ENCODE data around the gene PARVB. TPM values are rescaled to one million over a fixed set of nuclear protein-coding genes. Genes with fewer than 3 reads are reported as not detected.

The PARVB gene
- total RNA-seq, 4 donors from 2014 or later, result 32.1 to 61.9 (median 41.9) TPM

- Histone ChIP-seq H3K27me3 (no peaks in the 10 kb centered on the region), H3K4me1 (peaks cover 0 to 10% (median 0%) of the 10 kb centered on the region in 3 donors), H3K36me3 (peaks cover 0 to 90% of the 10 kb centered on the region in 2 donors), H3K9me3 (no peaks in the 10 kb centered on the region), H3K4me3 (peak overlapping the region in 1 of 2 donors; percentile 18), H3K27ac (peak overlapping the region in 1 of 4 donors; percentile 5)
- 63% methylated on average over 2 of the region's 10 CpGs; no CpG with 5 or more reads in 1 of the 2 donors for WGBS, 2 donors (ENCODE audit: low coverage in 1 of 2)
- no peak for ATAC-seq
- TF ChIP-seq EP300 (IDR thresholded peaks at IDR 0.05) (no peak), POLR2A (IDR thresholded peaks at IDR 0.05) (no peak), CTCF (IDR thresholded peaks at IDR 0.05) (no peak), POLR2AphosphoS5 (IDR thresholded peaks at IDR 0.05) (no peak)
Measured at GRCh38 chr22:43995798-43996169, 28.3 kb upstream of the PARVB start.

- Histone ChIP-seq H3K9me3 (no peaks in the 10 kb centered on the region), H3K4me1 (peaks cover 0 to 10% (median 0%) of the 10 kb centered on the region in 3 donors), H3K27me3 (no peaks in the 10 kb centered on the region), H3K27ac (peak overlapping the region in 1 of 4 donors; percentile 5), H3K36me3 (peaks cover 0 to 84% of the 10 kb centered on the region in 2 donors), H3K4me3 (peak overlapping the region in 1 of 2 donors; percentile 18)
- TF ChIP-seq POLR2AphosphoS5 (IDR thresholded peaks at IDR 0.05), result no peak
- TF ChIP-seq CTCF (IDR thresholded peaks at IDR 0.05), result no peak
- no peak for TF ChIP-seq EP300 (IDR thresholded peaks at IDR 0.05)
- no peak for TF ChIP-seq POLR2A (IDR thresholded peaks at IDR 0.05)
- ATAC-seq, result no peak
- 92 to 95% methylated on average over 6 to 12 of the region's 45 CpGs for WGBS, 2 donors (ENCODE audit: low coverage in 1 of 2)
Measured at GRCh38 chr22:43996170-43996980, 27.7 kb upstream of the PARVB start.

- H3K4me3 ChIP-seq, result no peak overlapping the region
- peaks cover 0 to 10% (median 0%) of the 10 kb centered on the region in 3 donors for H3K4me1 ChIP-seq
- no peak for ATAC-seq
- no peaks in the 10 kb centered on the region for H3K27me3 ChIP-seq
- H3K9me3 ChIP-seq, result no peaks in the 10 kb centered on the region
- TF ChIP-seq CTCF (IDR thresholded peaks at IDR 0.05), result no peak
- no peak for TF ChIP-seq POLR2AphosphoS5 (IDR thresholded peaks at IDR 0.05)
- TF ChIP-seq EP300 (IDR thresholded peaks at IDR 0.05), result no peak
- TF ChIP-seq POLR2A (IDR thresholded peaks at IDR 0.05), result no peak
- H3K36me3 ChIP-seq, result peaks cover 0 to 79% of the 10 kb centered on the region in 2 donors
- H3K27ac ChIP-seq, result no peak overlapping the region
- 67 to 93% methylated on average over 5 of the region's 8 CpGs for WGBS, 2 donors (ENCODE audit: low coverage in 1 of 2)
Measured at GRCh38 chr22:43996981-43997265, 27.2 kb upstream of the PARVB start.

- Histone ChIP-seq H3K27me3 (no peaks in the 10 kb centered on the region), H3K36me3 (peaks cover 0 to 63% of the 10 kb centered on the region in 2 donors), H3K27ac (no peak overlapping the region), H3K4me1 (no peaks in the 10 kb centered on the region), H3K9me3 (no peaks in the 10 kb centered on the region), H3K4me3 (no peak overlapping the region)
- WGBS, 2 donors (ENCODE audit: low coverage in 1 of 2), result 75 to 80% methylated on average over 10 to 14 of the region's 15 CpGs
- no peak for TF ChIP-seq POLR2A (IDR thresholded peaks at IDR 0.05)
- TF ChIP-seq POLR2AphosphoS5 (IDR thresholded peaks at IDR 0.05), result no peak
- no peak for TF ChIP-seq CTCF (IDR thresholded peaks at IDR 0.05)
- TF ChIP-seq EP300 (IDR thresholded peaks at IDR 0.05), result no peak
- ATAC-seq, result no peak
Measured at GRCh38 chr22:43998679-43999264, 25.3 kb upstream of the PARVB start.

GRCh38 chr22:43999378-43999777, 24.7 kb upstream of the PARVB start:
- H3K4me3 ChIP-seq, result no peak overlapping the region
- H3K9me3 ChIP-seq, result no peaks in the 10 kb centered on the region
- H3K36me3 ChIP-seq, result peaks cover 0 to 57% of the 10 kb centered on the region in 2 donors
- ATAC-seq, result no peak
- H3K27me3 ChIP-seq, result no peaks in the 10 kb centered on the region
- 90 to 95% methylated on average over 2 of the region's 3 CpGs for WGBS, 2 donors (ENCODE audit: low coverage in 1 of 2)
- TF ChIP-seq EP300 (IDR thresholded peaks at IDR 0.05) (no peak), POLR2A (IDR thresholded peaks at IDR 0.05) (no peak), CTCF (IDR thresholded peaks at IDR 0.05) (no peak), POLR2AphosphoS5 (IDR thresholded peaks at IDR 0.05) (no peak)
- H3K27ac ChIP-seq, result no peak overlapping the region
- no peaks in the 10 kb centered on the region for H3K4me1 ChIP-seq
